HG02798 (cell line): Measurements from ENCODE around the gene CFAP210.
A peak's percentile ranks its signal among the peaks of the same experiment; 100 is the strongest.

Experiments
- ATAC-seq: cut with Tn5 transposase; IDR thresholded peaks from one replicate; pipeline ENCODE4 v1.9.1; 2021; ENCODE audit warnings: mild to moderate bottlenecking; ENCODE audit not compliant: unreplicated experiment, poor library complexity

CFAP210 gene

DNA sequence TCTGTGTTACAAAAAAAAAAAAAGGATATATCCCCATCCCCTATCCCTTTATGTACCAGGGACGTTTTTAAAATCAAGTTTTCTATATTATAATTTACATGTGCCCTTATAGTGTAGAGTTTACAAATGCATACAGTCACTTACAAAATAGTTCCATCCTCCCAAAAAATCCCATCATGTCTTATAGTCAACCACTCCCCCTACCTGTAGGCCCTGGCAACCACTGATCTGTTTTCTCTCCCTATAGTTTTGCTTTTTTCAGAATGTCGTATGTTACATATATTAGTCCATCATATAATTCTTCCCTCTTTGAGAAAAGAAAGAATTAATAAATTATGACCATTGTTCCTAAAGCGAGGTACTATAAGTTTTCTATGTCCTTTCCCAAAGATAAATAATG lies 17.8 kb downstream of the CFAP210 start:
- no peak for ATAC-seq

DNA sequence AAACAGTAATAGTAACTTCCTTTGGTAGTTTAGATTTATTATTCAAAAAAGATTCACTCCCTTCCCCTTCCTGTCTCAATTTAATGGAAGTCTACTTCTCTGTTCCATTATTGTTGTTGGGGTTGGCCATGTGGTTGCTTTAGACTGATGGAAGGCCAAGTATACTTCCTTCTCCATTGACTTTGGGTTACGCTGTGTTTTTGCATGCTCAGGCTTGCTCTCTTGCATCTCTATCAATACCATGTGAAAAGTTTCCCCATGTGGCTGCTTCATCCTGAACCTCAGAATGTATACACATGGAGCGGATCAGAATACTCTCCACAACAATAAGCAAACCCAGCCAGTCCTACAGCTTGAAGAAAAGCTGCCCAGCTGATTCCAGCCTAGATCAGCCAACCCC lies 20.3 kb downstream of the CFAP210 start:
- ATAC-seq = no peak

DNA sequence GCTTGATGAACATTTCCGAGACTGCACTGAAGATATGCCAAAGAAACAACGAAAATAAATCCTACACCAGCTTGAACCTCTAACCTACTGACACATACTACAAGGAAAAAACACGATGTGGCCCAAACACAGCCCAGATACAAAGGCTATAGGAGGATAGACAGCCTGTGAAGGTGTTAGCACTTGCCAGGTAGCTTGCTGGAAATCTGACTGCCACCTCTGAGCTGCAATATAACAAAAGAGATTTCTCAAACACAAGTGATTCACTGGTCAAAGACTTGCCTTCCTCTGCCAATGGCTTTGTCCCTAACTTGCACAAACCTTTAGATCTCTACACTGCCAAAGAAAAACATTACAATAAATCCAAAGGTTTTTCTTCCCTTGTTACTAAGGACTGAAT lies 21.1 kb downstream of the CFAP210 start:
- ATAC-seq = no peak

DNA sequence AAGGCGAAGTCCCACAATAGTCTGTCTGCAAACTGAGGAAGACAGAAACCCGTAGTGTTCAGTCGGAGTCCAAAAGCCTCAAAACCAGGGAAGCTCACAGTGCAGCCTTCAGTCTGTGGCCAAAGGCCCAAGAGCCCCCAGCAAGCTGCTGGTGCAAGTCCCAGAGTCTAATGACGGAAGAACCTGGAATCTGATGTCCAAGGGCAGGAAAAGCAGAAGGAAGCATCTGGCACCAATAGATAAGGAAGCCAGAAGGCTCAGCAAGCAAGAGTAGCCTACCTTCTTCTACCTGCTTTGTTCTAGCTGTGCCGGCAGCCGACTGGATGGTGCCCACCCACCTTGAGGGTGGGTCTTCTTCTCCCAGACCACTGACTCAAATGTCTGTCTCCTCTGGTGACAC lies 21.8 kb downstream of the CFAP210 start:
- ATAC-seq = no peak

DNA sequence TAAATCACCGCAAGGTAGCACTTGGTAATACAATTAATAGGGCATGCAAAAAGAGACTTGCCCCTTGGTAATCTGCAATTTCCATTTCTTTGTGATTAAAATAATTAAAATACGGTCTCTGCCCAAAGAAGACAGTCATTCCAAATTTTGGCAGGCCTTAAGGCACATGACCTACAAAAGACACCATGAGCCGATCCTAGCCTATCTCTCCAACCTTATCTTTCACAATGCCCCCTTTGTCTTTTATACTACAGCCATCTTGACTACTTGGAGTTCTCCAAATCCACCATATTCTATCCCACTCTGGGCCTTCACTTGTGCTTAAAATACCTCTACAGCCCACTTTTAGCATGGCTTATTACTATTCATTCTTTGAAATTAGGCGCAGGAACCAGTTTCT lies 23.3 kb downstream of the CFAP210 start:
- no peak for ATAC-seq

DNA sequence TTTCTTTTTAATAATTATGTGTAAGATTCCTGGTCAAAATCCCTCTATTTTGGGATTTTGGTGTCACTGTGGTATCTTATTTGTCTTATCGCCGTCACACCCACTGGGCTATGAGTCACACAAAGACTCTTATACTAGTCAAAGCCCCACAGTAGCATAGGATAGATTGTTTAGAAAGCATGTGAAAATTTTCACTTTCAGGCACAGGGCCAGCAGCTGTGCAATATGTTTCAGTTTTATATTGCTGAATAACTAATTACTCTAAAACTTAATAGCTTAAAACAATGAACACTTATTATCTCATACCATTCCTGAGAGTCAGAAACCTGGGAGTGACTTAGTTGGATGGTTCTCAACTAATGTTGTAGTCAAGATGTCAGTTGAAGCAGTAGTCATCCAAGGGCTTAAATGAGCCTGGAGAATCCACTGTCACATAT lies 24.0 kb downstream of the CFAP210 start:
- ATAC-seq = peak; percentile 73

DNA sequence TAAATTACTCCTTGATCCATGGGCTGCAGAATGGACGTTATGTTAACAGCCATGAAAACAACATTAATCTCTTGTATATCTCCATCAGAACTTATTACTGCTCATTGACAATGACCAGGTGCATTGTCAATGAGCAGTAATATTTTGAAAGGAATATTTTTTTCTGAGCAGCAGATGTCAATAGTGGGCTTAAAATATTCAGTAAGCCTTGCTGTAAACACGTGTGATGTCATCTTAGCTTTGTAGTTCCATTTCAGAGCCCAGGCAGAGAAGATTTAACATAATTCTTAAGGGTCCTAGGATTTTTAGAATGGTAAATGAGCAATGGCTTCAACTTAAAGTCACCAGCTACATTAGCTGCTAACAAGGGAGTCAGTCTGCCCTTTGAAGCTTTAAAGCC lies 26.6 kb downstream of the CFAP210 start:
- ATAC-seq = no peak

DNA sequence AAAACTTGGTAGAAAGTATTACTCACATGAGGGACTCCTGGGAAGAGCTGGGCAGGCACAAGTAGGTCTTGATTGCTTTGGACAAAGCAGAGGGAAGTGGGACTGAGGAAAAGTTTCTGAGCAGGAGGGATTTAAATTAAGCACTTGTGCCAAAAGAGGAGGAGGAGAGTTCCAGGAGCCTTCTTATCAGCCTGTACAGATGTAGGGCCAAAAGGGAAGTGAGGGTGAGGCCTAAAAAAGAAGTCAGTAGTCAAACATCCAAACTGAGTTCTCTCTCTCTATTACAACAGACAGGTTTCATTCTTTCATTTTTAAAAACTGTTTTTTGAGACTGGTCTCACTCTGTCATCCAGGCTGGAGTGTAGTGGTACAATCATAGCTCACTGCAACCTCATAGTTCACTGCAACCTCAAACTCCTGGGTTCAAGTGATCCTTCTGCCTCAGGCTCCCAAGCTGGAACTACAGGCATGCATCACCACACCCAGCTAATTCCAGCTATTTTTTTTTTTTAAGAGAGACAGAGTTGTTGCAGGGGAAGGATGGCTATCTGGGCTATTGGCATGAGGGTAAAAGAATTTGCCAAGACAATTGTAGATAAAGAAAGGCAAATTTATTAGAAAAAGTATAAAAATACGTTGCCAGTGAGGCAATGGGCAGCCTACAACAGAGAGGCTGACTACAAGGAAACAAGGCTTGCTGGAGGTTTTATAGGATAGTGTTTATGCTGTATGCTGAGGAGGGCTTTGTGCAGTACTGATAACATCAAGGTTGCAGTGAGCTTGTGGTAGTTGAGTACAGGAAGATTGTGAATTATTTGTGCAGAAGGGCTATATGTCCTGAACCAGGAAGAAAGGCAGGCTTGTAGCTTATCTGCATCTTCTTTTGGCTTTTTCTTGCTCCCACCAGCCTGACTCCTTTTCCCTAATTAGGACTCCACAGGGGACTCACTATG lies 29.0 kb downstream of the CFAP210 start:
- no peak for ATAC-seq

DNA sequence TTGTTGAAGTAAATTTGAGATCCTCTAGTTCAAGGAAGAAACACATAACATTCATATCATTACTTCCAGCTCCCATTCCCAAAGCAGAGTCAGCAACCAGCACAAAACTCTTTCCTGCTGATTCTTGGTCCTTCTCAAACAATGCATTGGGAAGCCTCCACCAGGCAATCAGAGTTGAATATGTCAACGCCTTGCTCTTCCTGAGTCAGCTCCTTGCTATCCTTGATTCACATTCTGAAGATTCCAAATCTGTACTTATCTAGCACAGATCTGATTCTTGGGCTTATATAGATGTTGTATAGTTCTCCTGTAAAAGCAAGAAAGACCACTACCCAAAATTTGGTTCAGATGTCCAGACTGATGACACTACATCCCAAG lies 29.6 kb downstream of the CFAP210 start:
- no peak for ATAC-seq

DNA sequence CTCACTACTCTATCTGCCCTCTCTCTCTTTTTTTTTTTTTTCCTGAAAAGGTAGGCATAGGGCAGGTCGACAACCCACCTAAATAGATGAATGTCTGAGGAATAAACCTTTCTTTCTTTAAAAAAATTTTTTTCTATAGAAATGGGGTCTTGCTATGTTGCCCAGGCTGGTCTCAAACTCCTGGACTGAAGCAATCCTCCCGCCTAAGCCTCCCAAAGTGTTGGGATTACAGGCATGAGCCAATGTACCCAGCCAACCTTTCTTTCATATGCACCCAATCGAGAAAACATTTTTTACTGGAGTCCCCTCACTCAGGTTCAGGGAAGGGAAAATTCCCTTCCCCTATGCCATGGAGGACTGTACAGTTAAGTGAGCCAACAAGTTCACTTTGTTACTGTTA lies 31.0 kb downstream of the CFAP210 start:
- no peak for ATAC-seq

DNA sequence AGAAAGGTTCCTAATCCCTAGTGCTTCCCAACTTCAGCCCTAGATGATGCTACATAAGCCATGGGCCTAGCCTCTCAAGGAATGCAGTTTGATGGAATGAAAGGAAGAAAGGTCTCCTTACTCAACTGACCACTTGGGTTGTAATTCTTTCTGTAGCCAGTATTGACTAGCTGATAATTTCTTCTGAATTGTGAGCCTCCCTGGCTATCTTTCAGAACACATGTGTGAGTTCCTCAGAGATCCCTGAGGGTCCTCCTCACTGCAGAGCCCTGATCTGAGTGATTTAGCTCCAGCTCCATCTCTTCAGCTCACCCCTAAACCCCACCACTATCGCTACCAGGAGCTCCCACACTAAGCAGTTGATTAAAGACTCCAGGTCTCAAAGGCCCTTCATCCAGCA lies 31.5 kb downstream of the CFAP210 start:
- no peak for ATAC-seq

DNA sequence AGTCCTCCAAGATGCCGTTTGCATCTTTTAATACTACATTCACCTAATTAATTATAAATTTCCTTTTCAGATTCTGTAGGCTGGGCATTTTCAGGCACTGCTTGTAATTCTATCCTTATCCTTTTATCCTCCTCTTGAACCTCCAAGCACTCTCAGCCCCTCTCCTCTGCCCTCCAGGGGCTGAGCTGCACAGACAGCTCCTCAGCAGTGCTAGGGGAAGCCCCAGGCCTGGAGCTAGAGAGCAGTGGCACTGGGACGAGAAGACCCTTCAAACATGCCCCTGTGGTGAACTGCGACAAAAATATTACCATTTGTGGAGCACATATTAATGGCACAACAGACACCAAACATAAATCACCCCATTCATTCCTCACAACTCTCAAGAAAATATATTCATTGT lies 32.9 kb downstream of the CFAP210 start:
- ATAC-seq = no peak

DNA sequence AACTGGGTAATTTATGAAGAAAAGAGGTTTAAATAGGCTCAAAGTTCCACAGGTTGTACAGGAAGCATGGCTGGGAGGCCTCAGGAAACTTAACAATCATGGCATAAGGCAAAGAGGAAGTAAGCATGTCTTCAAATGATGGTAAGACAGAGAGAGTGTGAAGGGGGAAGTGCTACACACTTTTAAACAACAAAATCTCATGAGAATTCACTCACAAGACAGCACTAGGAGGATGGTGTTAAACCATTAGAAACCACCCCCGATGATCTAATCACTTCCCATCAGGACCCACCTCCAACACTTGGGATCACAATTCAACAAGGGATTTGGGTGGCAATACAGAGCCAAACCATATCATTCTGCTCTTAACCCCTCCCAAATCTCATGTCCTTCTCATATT lies 34.9 kb downstream of the CFAP210 start:
- ATAC-seq = no peak

DNA sequence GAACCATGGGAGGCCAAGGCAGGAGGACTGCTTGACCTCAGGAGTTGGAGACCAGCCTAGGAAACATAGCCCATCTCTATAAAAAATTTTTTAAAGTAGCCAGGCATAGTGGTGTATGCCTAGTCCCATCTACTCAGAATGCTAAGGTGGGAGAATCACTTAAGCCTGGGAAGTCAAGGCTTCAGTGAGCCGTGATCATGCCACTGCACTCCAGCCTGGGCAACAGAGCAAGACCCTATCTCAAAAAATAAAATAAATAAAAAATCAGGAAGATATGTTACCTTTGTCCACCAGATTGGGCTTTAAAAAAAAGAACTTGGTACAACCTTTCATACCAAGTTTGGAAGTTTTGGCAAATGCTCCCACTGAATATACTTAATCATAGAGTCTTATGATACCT lies 35.3 kb downstream of the CFAP210 start:
- ATAC-seq = no peak

DNA sequence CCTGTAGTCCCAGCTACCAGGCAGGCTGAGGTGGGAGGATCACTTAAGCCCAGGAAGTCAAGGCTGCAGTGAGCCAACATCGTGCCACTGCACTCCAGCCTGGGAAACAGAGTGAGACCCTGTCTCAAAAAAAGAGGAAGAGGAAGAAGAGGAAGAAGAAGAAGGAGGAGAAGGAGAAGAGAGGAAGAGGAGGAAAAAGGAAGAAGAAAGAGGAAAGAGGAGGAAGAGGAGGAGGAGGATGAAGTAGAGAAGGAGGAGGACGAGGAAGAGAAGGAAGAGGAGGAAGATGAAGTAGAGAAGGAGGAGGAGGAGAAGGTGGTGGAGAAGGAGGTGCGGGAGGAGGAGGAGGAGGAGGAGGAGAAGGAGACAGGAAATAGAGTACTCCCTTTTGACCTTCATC lies 38.0 kb downstream of the CFAP210 start:
- no peak for ATAC-seq

DNA sequence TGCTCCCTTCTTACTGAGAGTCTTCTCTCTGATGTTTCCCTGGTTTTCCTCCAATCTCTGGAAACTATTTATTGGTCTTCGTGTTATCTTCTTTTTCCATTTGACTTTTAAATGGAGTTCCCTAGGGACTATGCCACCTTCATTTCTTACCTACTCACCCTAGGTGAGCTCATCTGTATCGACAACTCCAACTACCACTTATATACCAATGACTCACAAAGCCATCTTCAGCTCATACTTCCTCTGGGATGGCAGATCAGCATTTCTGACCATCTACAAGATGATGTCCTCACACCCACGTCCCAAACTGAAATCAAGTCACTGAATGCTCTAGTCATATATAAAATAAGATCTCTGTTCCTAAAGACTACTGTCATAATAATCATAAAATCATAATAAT lies 40.6 kb downstream of the CFAP210 start:
- no peak for ATAC-seq

DNA sequence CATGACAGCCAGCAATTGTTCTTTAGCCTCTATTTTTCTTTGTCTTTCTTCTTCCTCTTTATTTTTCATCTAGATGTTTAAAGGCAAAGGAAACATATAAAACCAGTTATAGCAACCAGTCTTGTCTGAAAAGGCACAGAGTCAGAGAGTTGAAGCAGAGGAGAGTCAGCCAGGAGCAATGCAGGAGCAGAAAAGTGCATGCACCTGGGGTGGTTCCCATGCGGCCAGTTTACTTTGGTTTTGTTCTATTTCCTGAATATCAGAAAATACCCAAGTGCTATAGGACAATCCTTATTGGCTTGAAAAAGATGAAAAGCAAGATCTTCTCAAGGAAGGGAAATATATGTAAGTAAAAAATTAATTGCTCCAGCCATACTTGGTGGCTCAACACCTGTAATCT lies 44.9 kb downstream of the CFAP210 start:
- no peak for ATAC-seq

DNA sequence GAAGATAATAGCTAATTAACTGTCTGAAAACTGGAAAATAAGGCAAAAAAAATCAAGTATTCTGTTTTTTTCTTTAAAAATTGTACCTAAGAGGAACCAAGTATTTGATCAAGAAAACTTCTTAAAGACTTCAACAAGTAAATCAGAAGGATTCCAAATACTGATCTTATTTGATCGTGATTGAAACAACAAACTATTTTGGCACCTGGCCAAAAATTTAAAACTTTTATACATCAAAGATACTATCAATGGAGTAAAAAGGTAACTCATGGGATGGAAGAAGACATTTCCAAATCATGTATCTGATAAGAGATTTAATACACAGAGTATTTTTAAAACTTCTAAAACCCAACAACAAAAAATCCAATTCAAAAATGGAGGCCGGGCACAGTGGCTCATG lies 46.7 kb downstream of the CFAP210 start:
- no peak for ATAC-seq

DNA sequence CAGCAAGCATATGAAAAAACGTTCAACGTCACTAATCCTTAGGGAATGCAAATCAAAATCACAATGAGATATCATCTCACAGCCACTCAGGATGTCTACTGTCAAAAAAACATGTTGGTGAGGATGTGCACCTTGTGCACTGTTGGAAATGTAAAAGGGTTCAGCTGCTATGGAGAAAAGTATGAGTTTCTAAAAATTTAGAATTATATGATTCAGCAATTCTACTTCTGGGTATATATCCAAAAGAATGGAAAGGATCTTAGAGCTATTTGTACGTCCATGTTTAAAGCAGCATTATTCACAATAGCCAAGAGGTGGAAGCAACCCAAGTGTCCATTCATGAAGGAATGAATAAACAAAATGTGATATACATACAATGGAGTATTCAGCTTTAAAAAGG lies 50.0 kb downstream of the CFAP210 start:
- ATAC-seq = no peak

DNA sequence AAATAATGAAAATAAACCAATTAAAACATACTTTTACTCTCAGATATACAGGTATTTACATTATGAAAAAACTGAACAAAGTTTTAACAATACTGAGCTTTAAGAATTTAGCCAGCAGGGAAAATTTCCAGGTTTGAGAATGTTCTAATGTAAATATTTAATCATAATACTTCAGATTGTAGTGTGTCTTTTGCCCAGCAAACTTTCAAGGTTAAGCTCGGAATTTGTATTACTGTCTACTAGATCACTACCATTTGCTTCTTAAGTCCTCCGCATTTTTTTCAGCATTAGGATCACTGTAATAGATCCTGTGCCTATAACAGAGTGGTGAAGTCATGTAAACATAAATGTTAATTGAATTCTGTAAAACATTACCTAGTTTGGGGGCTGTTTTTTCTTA lies 52.7 kb downstream of the CFAP210 start:
- ATAC-seq = no peak

DNA sequence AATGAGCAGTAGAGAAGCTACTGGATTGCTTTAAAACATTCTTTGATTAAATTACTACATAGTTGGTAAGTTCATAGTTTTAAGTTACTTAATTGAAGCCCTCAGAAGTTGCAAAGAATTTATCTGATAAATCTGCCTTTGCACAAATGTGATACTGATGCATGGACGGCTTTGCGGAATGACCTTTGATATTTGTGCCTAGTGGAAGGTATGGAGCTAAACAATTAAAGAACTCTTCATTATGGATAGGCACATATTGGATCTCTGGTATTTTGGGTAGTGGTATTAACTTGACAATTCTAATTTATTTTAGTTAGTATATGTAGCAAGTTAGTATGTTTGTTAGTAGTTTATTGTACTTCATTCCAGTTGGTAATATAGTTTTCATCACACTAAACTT lies 54.1 kb downstream of the CFAP210 start:
- ATAC-seq = no peak

DNA sequence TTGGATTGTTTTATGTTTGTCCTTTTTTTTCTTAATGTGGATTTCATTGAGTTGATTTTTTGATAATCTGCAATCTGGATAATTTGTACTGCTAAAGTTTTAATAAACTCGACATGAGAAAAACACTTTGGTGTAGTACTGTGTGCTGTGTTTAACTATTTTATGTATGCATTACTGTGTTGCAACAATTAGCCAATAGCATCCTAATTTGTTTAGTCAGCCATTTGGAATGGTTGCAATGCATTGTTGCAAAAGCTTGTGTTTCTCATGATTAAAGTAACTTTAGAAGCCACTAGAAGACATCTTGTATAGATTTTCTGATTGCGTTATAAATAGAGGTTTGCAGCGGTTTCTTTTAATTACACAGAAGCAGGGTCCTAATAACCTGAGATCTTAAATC lies 56.6 kb downstream of the CFAP210 start:
- no peak for ATAC-seq
